Retinal pigment epithelial cell (primary cell): ENCODE results near the gene BDNF.

Source experiments
- DNase-seq: peaks from one replicate; pipeline ENCODE4 v3.0.0-alpha.2; 2010; ENCODE audit warnings: low read depth
- H3K4me3 ChIP-seq: 2 replicates; pipeline ENCODE4 v1.5.1; 2011; ENCODE audit warnings: mild to moderate bottlenecking, low read length, control low read depth, moderate library complexity
- TF ChIP-seq, protein P1 (sequence below): conservative IDR thresholded peaks from 2 replicates; pipeline ENCODE4 v1.5.1; 2011; ENCODE audit warnings: low read depth, low read length, control low read depth, inconsistent platforms

Gene BDNF

DNA sequence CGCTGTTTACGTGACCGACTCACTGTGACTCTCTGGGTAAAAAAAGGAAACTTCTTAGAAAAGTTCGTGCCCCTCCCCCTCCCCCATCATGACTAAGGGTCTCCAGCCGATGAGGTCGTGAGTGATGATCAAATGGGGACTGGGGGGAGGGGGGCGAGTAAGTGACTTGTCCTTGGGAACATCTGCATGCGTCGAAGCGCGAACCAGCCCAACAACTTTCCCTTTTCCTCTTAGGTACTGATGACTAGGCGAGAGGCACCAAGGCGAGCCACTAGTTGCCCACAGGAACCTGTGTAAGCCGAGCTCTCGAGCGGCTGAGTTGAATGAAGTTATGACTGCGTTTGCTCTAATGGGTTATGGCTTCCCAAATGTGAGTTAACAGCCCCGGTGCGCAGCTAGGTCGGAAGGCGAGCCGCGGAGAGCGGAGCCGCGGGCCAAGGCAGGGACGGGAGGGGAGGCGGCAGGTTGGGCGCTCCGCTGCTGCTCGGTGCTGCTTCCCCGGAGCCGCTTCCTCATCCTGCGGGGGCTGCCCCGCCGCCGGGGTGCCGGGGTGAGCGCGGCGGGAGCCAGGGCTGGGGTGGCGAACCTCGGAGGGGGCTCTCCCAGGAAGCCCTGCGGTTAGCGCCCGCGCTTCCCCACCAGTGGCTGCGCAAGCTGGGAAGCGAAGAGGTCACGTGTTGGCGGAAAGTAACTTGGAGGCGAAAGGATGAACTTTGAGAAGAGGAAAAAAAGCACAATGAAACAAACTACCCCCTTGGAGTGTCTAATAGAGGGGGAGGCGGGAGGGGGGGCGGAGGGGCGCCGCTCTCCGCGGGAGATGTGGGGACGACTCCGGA lies 22.1 kb upstream of the BDNF start:
- TF ChIP-seq, protein P1, sequence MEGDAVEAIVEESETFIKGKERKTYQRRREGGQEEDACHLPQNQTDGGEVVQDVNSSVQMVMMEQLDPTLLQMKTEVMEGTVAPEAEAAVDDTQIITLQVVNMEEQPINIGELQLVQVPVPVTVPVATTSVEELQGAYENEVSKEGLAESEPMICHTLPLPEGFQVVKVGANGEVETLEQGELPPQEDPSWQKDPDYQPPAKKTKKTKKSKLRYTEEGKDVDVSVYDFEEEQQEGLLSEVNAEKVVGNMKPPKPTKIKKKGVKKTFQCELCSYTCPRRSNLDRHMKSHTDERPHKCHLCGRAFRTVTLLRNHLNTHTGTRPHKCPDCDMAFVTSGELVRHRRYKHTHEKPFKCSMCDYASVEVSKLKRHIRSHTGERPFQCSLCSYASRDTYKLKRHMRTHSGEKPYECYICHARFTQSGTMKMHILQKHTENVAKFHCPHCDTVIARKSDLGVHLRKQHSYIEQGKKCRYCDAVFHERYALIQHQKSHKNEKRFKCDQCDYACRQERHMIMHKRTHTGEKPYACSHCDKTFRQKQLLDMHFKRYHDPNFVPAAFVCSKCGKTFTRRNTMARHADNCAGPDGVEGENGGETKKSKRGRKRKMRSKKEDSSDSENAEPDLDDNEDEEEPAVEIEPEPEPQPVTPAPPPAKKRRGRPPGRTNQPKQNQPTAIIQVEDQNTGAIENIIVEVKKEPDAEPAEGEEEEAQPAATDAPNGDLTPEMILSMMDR, result no peak
- peak overlapping the region; percentile 64 for H3K4me3 ChIP-seq
- no peak for DNase-seq

DNA sequence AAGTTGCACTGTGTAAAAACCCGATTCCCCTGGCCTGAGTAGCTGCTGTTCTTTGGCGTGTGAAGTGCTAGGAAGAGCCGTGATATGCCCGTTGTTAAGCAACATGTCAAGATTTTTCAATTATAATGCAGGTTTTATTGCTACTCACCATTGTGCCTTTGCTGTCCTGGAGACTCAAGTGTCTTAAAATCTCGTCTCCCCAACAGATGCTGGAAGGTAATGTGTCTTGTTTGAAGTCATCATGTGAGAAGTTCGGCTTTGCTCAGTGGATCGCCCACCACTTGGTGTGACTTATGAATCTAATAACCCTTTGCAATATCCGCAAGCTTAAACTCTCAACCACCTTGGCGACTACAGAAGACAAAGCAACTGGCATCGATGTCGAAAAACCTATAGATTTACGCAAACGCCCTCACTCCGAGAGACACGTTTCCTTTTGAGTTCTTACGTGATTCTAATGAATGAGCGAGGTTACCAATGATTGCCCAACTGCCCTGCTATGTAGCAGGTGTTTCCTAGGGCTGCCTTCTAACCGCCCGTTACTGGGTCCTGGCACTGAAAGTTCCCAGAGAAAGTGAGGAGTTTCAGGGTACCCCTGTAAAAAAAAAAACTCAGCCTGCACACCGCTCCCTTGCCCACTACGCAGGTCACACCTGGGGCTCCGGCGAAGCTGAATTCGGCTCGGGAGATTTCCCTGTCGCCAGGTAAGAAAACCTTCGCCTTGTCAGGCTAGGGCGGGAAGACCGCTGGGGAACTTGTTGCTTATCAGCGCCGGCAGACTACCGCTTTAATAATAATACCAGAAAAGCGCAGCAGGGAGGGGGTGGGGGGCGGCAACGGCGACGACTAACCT lies 21.2 kb upstream of the BDNF start:
- no peak for DNase-seq
- TF ChIP-seq, protein P1, result no peak
- H3K4me3 ChIP-seq, result peak overlapping the region; percentile 64

GRCh38 chr11:27720277-27720830 lies 20.1 kb upstream of the BDNF start:
- no peak for DNase-seq
- TF ChIP-seq, protein P1, result peak; percentile 54
- H3K4me3 ChIP-seq, result peak overlapping the region; percentile 22

GRCh38 chr11:27719546-27719925 lies 19.3 kb upstream of the BDNF start:
- DNase-seq, result no peak
- TF ChIP-seq, protein P1, result no peak
- H3K4me3 ChIP-seq, result peak overlapping the region; percentile 75

DNA sequence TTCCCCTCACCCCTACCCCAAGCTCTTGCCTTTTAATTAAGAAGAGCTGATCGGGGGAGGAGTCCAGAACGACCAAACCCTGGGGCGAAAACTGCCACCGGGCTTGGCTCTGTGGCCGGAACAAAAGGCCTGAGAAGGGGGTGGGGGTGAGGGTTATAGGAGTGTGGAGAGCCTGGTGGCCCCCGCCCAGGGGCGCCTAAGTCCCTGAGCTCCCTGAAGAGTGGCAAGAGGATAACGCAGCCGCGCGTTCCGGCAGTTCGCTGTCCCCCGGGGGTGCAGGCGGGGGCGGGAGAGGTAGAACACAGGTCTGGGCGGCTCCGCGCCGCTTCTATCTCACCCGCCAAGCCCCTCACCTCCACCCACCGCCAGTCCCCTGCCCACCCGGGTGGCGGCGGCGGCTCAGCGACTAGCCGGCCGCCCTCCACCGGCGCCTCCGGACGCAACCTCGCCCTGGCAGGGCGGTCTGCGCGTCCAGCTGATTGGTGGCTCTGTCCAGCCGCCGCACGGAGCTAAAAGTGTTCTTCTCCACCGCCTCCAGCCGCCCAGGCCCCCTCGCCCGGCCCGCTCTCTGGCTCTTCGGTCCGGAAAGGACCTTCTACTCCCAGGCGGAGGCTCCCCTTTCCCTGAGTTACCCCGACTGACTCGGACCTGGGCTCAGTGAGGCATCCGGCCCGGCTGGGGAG lies 18.7 kb upstream of the BDNF start:
- DNase-seq, result no peak
- TF ChIP-seq, protein P1, result no peak
- peak overlapping the region; percentile 75 for H3K4me3 ChIP-seq

GRCh38 chr11:27718346-27718862 lies 18.1 kb upstream of the BDNF start:
- DNase-seq, result no peak
- TF ChIP-seq, protein P1, result no peak
- H3K4me3 ChIP-seq, result peak overlapping the region; percentile 75
